ENCODE data around the gene OTOS.

The OTOS gene

GRCh38 chr2:240168041-240168440, 27.6 kb upstream of the OTOS start:
- POLR2A ChIA-PET = no interaction called here
- no peak for DNase-seq (ENCODE audit: extremely low spot score)
- no peak for TF ChIP-seq CTCF (IDR thresholded peaks at IDR 0.05; ENCODE audit: control extremely low read depth, extremely low read depth, low read depth, missing control alignments)
- CTCF ChIA-PET = no interaction called here

GRCh38 chr2:240167588-240167880, 27.1 kb upstream of the OTOS start:
- CTCF ChIA-PET = no interaction called here
- TF ChIP-seq CTCF (IDR thresholded peaks at IDR 0.05; ENCODE audit: control extremely low read depth, extremely low read depth, low read depth, missing control alignments) = no peak
- POLR2A ChIA-PET = no interaction called here
- DNase-seq (ENCODE audit: extremely low spot score) = no peak

- no peak for DNase-seq (ENCODE audit: extremely low spot score)
- ChIA-PET CTCF (no interaction called here), POLR2A (no interaction called here)
- TF ChIP-seq CTCF (IDR thresholded peaks at IDR 0.05; ENCODE audit: control extremely low read depth, extremely low read depth, low read depth, missing control alignments) = no peak
Measured at GRCh38 chr2:240166761-240167587, 26.5 kb upstream of the OTOS start.

GRCh38 chr2:240166191-240166590, 25.7 kb upstream of the OTOS start:
- no peak for TF ChIP-seq CTCF (IDR thresholded peaks at IDR 0.05; ENCODE audit: control extremely low read depth, extremely low read depth, low read depth, missing control alignments)
- CTCF ChIA-PET = no interaction called here
- POLR2A ChIA-PET = no interaction called here
- DNase-seq (ENCODE audit: extremely low spot score) = no peak

GRCh38 chr2:240165661-240166060, 25.2 kb upstream of the OTOS start:
- DNase-seq (ENCODE audit: extremely low spot score) = no peak
- ChIA-PET POLR2A (no interaction called here), CTCF (no interaction called here)
- no peak for TF ChIP-seq CTCF (IDR thresholded peaks at IDR 0.05; ENCODE audit: control extremely low read depth, extremely low read depth, low read depth, missing control alignments)

- TF ChIP-seq CTCF (IDR thresholded peaks at IDR 0.05; ENCODE audit: control extremely low read depth, extremely low read depth, low read depth, missing control alignments) = no peak
- POLR2A ChIA-PET = no interaction called here
- CTCF ChIA-PET = interaction anchor here (0.9 kb wide), 1 partner anchor 36 kb away, joined by 3 read pairs; no protein-coding TSS in a partner anchor
- DNase-seq (ENCODE audit: extremely low spot score) = no peak
Measured at GRCh38 chr2:240165034-240165433, 24.6 kb upstream of the OTOS start.
